NCI-H748 treated with DMSO at 0.1 percent for 48 hours (cell line): ENCODE results near the gene NAGK.
"Not testable (repeated sequence)": the region's sequence is repeated elsewhere in the genome, so short reads cannot be mapped to it uniquely, and the experiment has no call there.

Experiments
- DNase-seq: peaks from one replicate; lab custom pipeline; 2025; lab: John Stamatoyannopoulos, UW

The NAGK gene

GRCh38 chr2:71069376-71069775 lies 928 bp downstream of the NAGK start:
- DNase-seq, result no peak

GRCh38 chr2:71070294-71071093 lies 2.0 kb downstream of the NAGK start:
- no peak for DNase-seq

GRCh38 chr2:71071681-71072398 lies 3.4 kb downstream of the NAGK start:
- no peak for DNase-seq

- no peak for DNase-seq
Measured at GRCh38 chr2:71072492-71072891, 4.0 kb downstream of the NAGK start.

GRCh38 chr2:71073475-71073874 lies 5.0 kb downstream of the NAGK start:
- DNase-seq, result no peak

- DNase-seq, result no peak
Measured at GRCh38 chr2:71074893-71075395, 6.5 kb downstream of the NAGK start.

- DNase-seq, result no peak
Measured at GRCh38 chr2:71078624-71079023, 10.2 kb downstream of the NAGK start.

- no peak for DNase-seq
Measured at GRCh38 chr2:71082402-71083252, 14.2 kb downstream of the NAGK start.

- not testable (repeated sequence) for DNase-seq
Measured at GRCh38 chr2:71083297-71083696, 14.8 kb downstream of the NAGK start.

GRCh38 chr2:71083752-71084312 lies 15.4 kb downstream of the NAGK start:
- DNase-seq, result not testable (repeated sequence)

GRCh38 chr2:71085325-71086003 lies 17.0 kb downstream of the NAGK start:
- not testable (repeated sequence) for DNase-seq

- not testable (repeated sequence) for DNase-seq
Measured at GRCh38 chr2:71089475-71089874, 21.0 kb downstream of the NAGK start.

GRCh38 chr2:71091808-71092207 lies 23.4 kb downstream of the NAGK start:
- DNase-seq, result not testable (repeated sequence)

- DNase-seq, result not testable (repeated sequence)
Measured at GRCh38 chr2:71092491-71093260, 24.2 kb downstream of the NAGK start.

- peak; percentile 21 for DNase-seq
Measured at GRCh38 chr2:71100195-71100964, 31.9 kb downstream of the NAGK start.

- no peak for DNase-seq
Measured at GRCh38 chr2:71101656-71102055, 33.2 kb downstream of the NAGK start.

GRCh38 chr2:71102981-71103681 lies 34.7 kb downstream of the NAGK start:
- no peak for DNase-seq

GRCh38 chr2:71103809-71104208 lies 35.4 kb downstream of the NAGK start:
- no peak for DNase-seq

GRCh38 chr2:71106463-71106862 lies 38.0 kb downstream of the NAGK start:
- DNase-seq, result not testable (repeated sequence)
